GM18508 (cell line): Measurements from ENCODE around the gene MLIP.

Experiments
- ATAC-seq: cut with Tn5 transposase; IDR thresholded peaks from one replicate; pipeline ENCODE4 v1.9.1; 2021; ENCODE audit warnings: moderate number of reproducible peaks; ENCODE audit not compliant: insufficient read depth, unreplicated experiment

The MLIP gene

DNA sequence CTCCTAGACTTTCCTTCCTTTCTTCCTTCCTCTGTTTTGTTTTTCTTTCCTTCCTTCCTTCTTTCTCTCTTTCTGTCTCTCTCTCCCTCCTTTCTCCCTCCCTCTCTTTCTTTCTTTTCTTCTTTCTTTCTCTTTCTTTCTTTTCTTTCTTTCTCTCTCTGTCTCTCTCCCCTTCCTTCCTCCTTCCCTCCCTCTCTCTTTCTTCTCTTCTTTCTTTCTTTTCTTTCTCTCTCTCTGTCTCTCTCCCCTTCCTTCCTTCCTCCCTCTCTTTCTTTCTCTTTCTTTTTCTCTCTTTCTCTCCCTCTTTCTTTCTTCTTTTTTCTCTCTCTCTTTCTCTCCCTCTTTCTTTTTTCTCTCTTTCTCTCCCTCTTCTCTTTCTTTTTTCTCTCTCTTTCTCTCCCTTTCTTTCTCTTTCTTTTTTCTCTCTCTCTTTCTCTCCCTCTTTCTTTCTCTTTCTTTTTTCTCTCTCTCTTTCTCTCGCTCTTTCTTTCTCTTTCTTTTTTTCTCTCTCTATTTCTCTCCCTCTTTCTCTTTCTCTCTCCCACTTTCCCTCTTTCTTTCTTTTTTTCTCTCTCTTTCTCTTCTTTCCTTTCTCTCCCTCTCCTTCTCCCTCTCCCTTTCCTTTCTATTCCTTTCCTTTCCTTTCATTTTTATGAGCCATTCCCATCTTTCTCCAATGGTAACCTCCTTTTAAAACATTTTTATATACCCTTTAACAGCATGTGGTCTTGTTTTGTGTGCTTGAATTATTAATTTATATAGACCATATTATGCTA, 199.3 kb downstream of the MLIP start:
- no peak for ATAC-seq

- no peak for ATAC-seq
These were observed 204.4 kb downstream of the MLIP start for GRCh38 chr6:54315656-54316055.
